ENCODE data around the gene ATP6V1E1.

ATP6V1E1 gene

GRCh38 chr22:17634696-17635095 is 6.1 kb upstream of the ATP6V1E1 start:
- H3K4me2 ChIP-seq (ENCODE audit: low read length), result no peak overlapping the region

GRCh38 chr22:17633998-17634323 is 5.4 kb upstream of the ATP6V1E1 start:
- Histone ChIP-seq H3K36me3 (replicated peaks; ENCODE audit: low read depth, low read length) (no peaks in the 10 kb centered on the region), H3K79me2 (ENCODE audit: low read length) (peaks cover 12% of the 10 kb centered on the region), H2AFZ (ENCODE audit: low read depth, low read length) (no peak overlapping the region), H3K27ac (ENCODE audit: low read length) (no peak overlapping the region), H3K4me1 (ENCODE audit: low read length) (peaks cover 11% of the 10 kb centered on the region), H3K27me3 (ENCODE audit: low read depth, low read length) (no peaks in the 10 kb centered on the region), H4K20me1 (ENCODE audit: insufficient read depth, low read length) (no peaks in the 10 kb centered on the region), H3K4me3 (ENCODE audit: low read length) (no peak overlapping the region), H3K4me2 (ENCODE audit: low read length) (no peak overlapping the region), H3K9ac (ENCODE audit: low read length) (no peak overlapping the region), H3K9me3 (ENCODE audit: insufficient read depth, low read length) (no peaks in the 10 kb centered on the region)
- TF ChIP-seq, protein P1, sequence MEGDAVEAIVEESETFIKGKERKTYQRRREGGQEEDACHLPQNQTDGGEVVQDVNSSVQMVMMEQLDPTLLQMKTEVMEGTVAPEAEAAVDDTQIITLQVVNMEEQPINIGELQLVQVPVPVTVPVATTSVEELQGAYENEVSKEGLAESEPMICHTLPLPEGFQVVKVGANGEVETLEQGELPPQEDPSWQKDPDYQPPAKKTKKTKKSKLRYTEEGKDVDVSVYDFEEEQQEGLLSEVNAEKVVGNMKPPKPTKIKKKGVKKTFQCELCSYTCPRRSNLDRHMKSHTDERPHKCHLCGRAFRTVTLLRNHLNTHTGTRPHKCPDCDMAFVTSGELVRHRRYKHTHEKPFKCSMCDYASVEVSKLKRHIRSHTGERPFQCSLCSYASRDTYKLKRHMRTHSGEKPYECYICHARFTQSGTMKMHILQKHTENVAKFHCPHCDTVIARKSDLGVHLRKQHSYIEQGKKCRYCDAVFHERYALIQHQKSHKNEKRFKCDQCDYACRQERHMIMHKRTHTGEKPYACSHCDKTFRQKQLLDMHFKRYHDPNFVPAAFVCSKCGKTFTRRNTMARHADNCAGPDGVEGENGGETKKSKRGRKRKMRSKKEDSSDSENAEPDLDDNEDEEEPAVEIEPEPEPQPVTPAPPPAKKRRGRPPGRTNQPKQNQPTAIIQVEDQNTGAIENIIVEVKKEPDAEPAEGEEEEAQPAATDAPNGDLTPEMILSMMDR (IDR thresholded peaks at IDR 0.05; ENCODE audit: low read depth, low read length), result no peak
- TF ChIP-seq EZH2phosphoT487 (IDR thresholded peaks at IDR 0.05; ENCODE audit: low read depth), result no peak

More at GRCh38 chr22:17634696-17635095, 6.1 kb upstream of the ATP6V1E1 start:
- no peaks in the 10 kb centered on the region for H3K36me3 ChIP-seq (replicated peaks; ENCODE audit: low read depth, low read length)
- no peaks in the 10 kb centered on the region for H3K9me3 ChIP-seq (ENCODE audit: insufficient read depth, low read length)
- peaks cover 16% of the 10 kb centered on the region for H3K79me2 ChIP-seq (ENCODE audit: low read length)
- no peaks in the 10 kb centered on the region for H3K27me3 ChIP-seq (ENCODE audit: low read depth, low read length)
- H4K20me1 ChIP-seq (ENCODE audit: insufficient read depth, low read length), result no peaks in the 10 kb centered on the region
- H3K4me1 ChIP-seq (ENCODE audit: low read length), result peaks cover 9% of the 10 kb centered on the region
- no peak overlapping the region for H3K27ac ChIP-seq (ENCODE audit: low read length)
- H3K4me3 ChIP-seq (ENCODE audit: low read length), result no peak overlapping the region
- TF ChIP-seq, protein P1 (IDR thresholded peaks at IDR 0.05; ENCODE audit: low read depth, low read length), result no peak
- no peak for TF ChIP-seq EZH2phosphoT487 (IDR thresholded peaks at IDR 0.05; ENCODE audit: low read depth)
- H3K9ac ChIP-seq (ENCODE audit: low read length), result no peak overlapping the region
- no peak overlapping the region for H2AFZ ChIP-seq (ENCODE audit: low read depth, low read length)

- Histone ChIP-seq H3K27me3 (ENCODE audit: low read depth, low read length) (no peaks in the 10 kb centered on the region), H3K9me3 (ENCODE audit: insufficient read depth, low read length) (no peaks in the 10 kb centered on the region), H4K20me1 (ENCODE audit: insufficient read depth, low read length) (no peaks in the 10 kb centered on the region), H3K4me2 (ENCODE audit: low read length) (no peak overlapping the region), H3K27ac (ENCODE audit: low read length) (no peak overlapping the region), H3K36me3 (replicated peaks; ENCODE audit: low read depth, low read length) (no peaks in the 10 kb centered on the region), H3K4me1 (ENCODE audit: low read length) (peaks cover 11% of the 10 kb centered on the region), H3K79me2 (ENCODE audit: low read length) (peaks cover 12% of the 10 kb centered on the region), H2AFZ (ENCODE audit: low read depth, low read length) (no peak overlapping the region), H3K9ac (ENCODE audit: low read length) (no peak overlapping the region), H3K4me3 (ENCODE audit: low read length) (no peak overlapping the region)
- TF ChIP-seq, protein P1 (IDR thresholded peaks at IDR 0.05; ENCODE audit: low read depth, low read length), result no peak
- TF ChIP-seq EZH2phosphoT487 (IDR thresholded peaks at IDR 0.05; ENCODE audit: low read depth), result no peak
Measured at GRCh38 chr22:17633217-17633997, 4.9 kb upstream of the ATP6V1E1 start.

DNA sequence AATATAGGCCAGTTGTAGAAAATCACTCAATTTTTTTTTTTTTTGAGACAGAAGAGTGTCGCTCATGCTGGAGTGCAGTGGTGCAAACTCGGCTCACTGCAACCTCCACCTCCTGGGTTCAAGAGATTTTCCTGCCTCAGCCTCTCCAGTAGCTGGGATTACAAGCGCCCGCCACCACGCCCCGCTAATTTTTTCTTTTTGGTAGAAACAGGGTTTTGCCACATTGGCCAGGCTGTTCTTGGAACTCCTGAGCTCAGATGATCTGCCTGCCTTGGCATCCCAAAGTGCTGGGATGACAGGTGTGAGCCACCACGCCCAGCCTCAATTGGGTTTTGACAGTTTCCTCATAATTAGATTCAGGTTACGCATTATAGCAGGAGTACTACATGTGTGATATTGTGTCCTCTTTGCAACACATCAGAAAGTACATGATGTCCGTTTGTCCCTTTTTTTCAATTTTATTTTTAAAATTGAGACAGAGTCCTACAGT is 2.6 kb upstream of the ATP6V1E1 start:
- Histone ChIP-seq H3K4me1 (ENCODE audit: low read length) (peaks cover 13% of the 10 kb centered on the region), H4K20me1 (ENCODE audit: insufficient read depth, low read length) (no peaks in the 10 kb centered on the region), H3K36me3 (replicated peaks; ENCODE audit: low read depth, low read length) (no peaks in the 10 kb centered on the region), H3K9me3 (ENCODE audit: insufficient read depth, low read length) (no peaks in the 10 kb centered on the region), H3K27me3 (ENCODE audit: low read depth, low read length) (no peaks in the 10 kb centered on the region), H3K27ac (ENCODE audit: low read length) (no peak overlapping the region), H3K79me2 (ENCODE audit: low read length) (peaks cover 29% of the 10 kb centered on the region), H3K9ac (ENCODE audit: low read length) (no peak overlapping the region), H3K4me2 (ENCODE audit: low read length) (no peak overlapping the region), H2AFZ (ENCODE audit: low read depth, low read length) (no peak overlapping the region), H3K4me3 (ENCODE audit: low read length) (no peak overlapping the region)
- TF ChIP-seq, protein P1 (IDR thresholded peaks at IDR 0.05; ENCODE audit: low read depth, low read length), result no peak
